ENCODE results near the gene SGCD.

The SGCD gene

DNA sequence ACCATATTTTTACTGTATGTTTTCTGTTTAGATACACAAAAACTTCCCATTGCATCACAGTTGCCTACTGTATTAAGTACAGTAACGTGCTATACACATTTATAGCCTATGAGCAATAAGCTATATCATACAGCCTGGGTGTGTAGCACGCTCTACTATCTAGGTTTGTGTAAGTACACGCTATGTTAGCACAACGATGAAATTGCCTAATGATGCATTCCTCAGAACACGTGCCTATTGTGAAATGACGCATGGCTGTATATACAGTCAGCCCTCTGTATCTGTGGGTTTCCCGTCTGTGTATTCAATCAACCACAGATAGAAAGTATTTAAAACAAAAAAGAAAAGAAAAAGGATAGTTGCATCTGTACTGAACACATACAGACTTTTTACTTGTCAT lies 64.2 kb downstream of the SGCD start:
- TF ChIP-seq CTBP1 (IDR thresholded peaks at IDR 0.05; ENCODE audit: borderline replicate concordance) (no peak), FOXM1 (IDR thresholded peaks at IDR 0.05; ENCODE audit: borderline replicate concordance) (no peak), HDGF (IDR thresholded peaks at IDR 0.05; ENCODE audit: borderline replicate concordance) (no peak), FOXA1 (IDR thresholded peaks at IDR 0.05) (no peak), BHLHE40 (IDR thresholded peaks at IDR 0.05; ENCODE audit: borderline replicate concordance) (no peak), NFRKB (IDR thresholded peaks at IDR 0.05) (no peak), FOXK2 (IDR thresholded peaks at IDR 0.05) (no peak), ARNT (IDR thresholded peaks at IDR 0.05) (no peak), ZNF384 (IDR thresholded peaks at IDR 0.05) (no peak), LEF1 (IDR thresholded peaks at IDR 0.05; ENCODE audit: borderline replicate concordance) (no peak), ELF4 (IDR thresholded peaks at IDR 0.05) (no peak), TARDBP (IDR thresholded peaks at IDR 0.05) (no peak), SUZ12 (IDR thresholded peaks at IDR 0.05) (no peak), SP1 (IDR thresholded peaks at IDR 0.05) (no peak), L3MBTL2 (conservative IDR thresholded peaks at IDR 0.05) (no peak)
- TF ChIP-seq, protein P1, sequence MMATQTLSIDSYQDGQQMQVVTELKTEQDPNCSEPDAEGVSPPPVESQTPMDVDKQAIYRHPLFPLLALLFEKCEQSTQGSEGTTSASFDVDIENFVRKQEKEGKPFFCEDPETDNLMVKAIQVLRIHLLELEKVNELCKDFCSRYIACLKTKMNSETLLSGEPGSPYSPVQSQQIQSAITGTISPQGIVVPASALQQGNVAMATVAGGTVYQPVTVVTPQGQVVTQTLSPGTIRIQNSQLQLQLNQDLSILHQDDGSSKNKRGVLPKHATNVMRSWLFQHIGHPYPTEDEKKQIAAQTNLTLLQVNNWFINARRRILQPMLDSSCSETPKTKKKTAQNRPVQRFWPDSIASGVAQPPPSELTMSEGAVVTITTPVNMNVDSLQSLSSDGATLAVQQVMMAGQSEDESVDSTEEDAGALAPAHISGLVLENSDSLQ (IDR thresholded peaks at IDR 0.05): no peak
- CTCF ChIA-PET: interaction anchor here (0.6 kb wide), 1 partner anchor 597 kb away, joined by 5 read pairs; no protein-coding TSS in a partner anchor
- DNase-seq (ENCODE audit: extremely low spot score): no peak
- POLR2A ChIA-PET: no interaction called here

GRCh38 chr5:156393980-156394379 lies 67.0 kb downstream of the SGCD start:
- DNase-seq (ENCODE audit: extremely low spot score): no peak
- CTCF ChIA-PET: no interaction called here
- POLR2A ChIA-PET: no interaction called here
- TF ChIP-seq TARDBP (IDR thresholded peaks at IDR 0.05) (no peak), LEF1 (IDR thresholded peaks at IDR 0.05; ENCODE audit: borderline replicate concordance) (no peak), L3MBTL2 (conservative IDR thresholded peaks at IDR 0.05) (no peak)

GRCh38 chr5:156394642-156395305 lies 67.8 kb downstream of the SGCD start:
- DNase-seq (ENCODE audit: extremely low spot score): no peak
- ChIA-PET CTCF (no interaction called here), POLR2A (no interaction called here)
- TF ChIP-seq SUZ12 (IDR thresholded peaks at IDR 0.05) (no peak), ZNF384 (IDR thresholded peaks at IDR 0.05) (no peak), ARNT (IDR thresholded peaks at IDR 0.05) (no peak), BHLHE40 (IDR thresholded peaks at IDR 0.05; ENCODE audit: borderline replicate concordance) (no peak), FOXM1 (IDR thresholded peaks at IDR 0.05; ENCODE audit: borderline replicate concordance) (no peak), HDGF (IDR thresholded peaks at IDR 0.05; ENCODE audit: borderline replicate concordance) (no peak), FOXA1 (IDR thresholded peaks at IDR 0.05) (no peak), NFRKB (IDR thresholded peaks at IDR 0.05) (no peak), ELF4 (IDR thresholded peaks at IDR 0.05) (no peak), L3MBTL2 (conservative IDR thresholded peaks at IDR 0.05) (no peak), FOXK2 (IDR thresholded peaks at IDR 0.05) (no peak), CTBP1 (IDR thresholded peaks at IDR 0.05; ENCODE audit: borderline replicate concordance) (no peak), SP1 (IDR thresholded peaks at IDR 0.05) (no peak), LEF1 (IDR thresholded peaks at IDR 0.05; ENCODE audit: borderline replicate concordance) (no peak), TARDBP (IDR thresholded peaks at IDR 0.05) (no peak)
- TF ChIP-seq, protein P1 (IDR thresholded peaks at IDR 0.05): no peak

DNA sequence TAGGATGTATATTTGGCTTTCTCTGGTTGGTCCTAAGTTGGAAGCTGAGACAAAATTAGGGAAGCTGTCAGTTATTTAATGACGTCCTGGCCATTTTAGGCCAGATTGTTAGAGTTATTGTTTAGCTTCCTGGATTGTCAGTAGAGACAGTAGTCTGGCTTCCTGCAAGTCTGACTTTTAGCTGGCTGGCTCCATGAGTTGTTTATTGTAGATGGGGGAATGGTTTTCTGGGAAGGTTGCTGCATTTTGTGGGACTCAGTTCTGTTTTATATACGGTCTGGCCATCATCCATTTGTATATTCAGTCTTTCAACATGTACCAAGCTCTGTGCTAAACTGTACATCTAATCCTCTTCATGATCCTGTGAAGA lies 68.3 kb downstream of the SGCD start:
- CTCF ChIA-PET: no interaction called here
- TF ChIP-seq LEF1 (IDR thresholded peaks at IDR 0.05; ENCODE audit: borderline replicate concordance): no peak
- no peak for TF ChIP-seq ZNF384 (IDR thresholded peaks at IDR 0.05)
- TF ChIP-seq HDGF (IDR thresholded peaks at IDR 0.05; ENCODE audit: borderline replicate concordance): no peak
- POLR2A ChIA-PET: no interaction called here
- DNase-seq (ENCODE audit: extremely low spot score): no peak

- no peak for DNase-seq (ENCODE audit: extremely low spot score)
- ChIA-PET CTCF (no interaction called here), POLR2A (no interaction called here)
- no peak for TF ChIP-seq LEF1 (IDR thresholded peaks at IDR 0.05; ENCODE audit: borderline replicate concordance)
- TF ChIP-seq FOXM1 (IDR thresholded peaks at IDR 0.05; ENCODE audit: borderline replicate concordance): no peak
- TF ChIP-seq BHLHE40 (IDR thresholded peaks at IDR 0.05; ENCODE audit: borderline replicate concordance): no peak
- TF ChIP-seq NFRKB (IDR thresholded peaks at IDR 0.05): no peak
- TF ChIP-seq FOXK2 (IDR thresholded peaks at IDR 0.05): no peak
- TF ChIP-seq ARNT (IDR thresholded peaks at IDR 0.05): no peak
- no peak for TF ChIP-seq SUZ12 (IDR thresholded peaks at IDR 0.05)
- no peak for TF ChIP-seq ZNF384 (IDR thresholded peaks at IDR 0.05)
- TF ChIP-seq HDGF (IDR thresholded peaks at IDR 0.05; ENCODE audit: borderline replicate concordance): no peak
- no peak for TF ChIP-seq FOXA1 (IDR thresholded peaks at IDR 0.05)
- no peak for TF ChIP-seq ELF4 (IDR thresholded peaks at IDR 0.05)
- no peak for TF ChIP-seq SP1 (IDR thresholded peaks at IDR 0.05)
Observed at GRCh38 chr5:156396063-156396829, 69.3 kb downstream of the SGCD start.

DNA sequence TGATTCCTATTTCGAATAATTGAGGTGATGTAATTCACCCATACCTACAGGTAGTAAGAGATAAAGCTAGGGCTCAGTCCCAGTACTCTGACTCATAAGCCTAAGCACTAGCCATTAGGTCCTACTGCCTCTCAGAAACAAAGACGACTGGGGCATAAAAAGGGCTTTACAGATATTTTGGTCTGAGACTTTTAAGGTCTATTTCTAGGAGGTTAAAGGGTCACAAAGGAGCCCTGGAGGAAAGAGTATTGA lies 69.8 kb downstream of the SGCD start:
- ChIA-PET POLR2A (no interaction called here), CTCF (no interaction called here)
- TF ChIP-seq FOXM1 (IDR thresholded peaks at IDR 0.05; ENCODE audit: borderline replicate concordance) (no peak), ELF4 (IDR thresholded peaks at IDR 0.05) (no peak), ZNF384 (IDR thresholded peaks at IDR 0.05) (no peak), HDGF (IDR thresholded peaks at IDR 0.05; ENCODE audit: borderline replicate concordance) (no peak), L3MBTL2 (conservative IDR thresholded peaks at IDR 0.05) (no peak), CTBP1 (IDR thresholded peaks at IDR 0.05; ENCODE audit: borderline replicate concordance) (no peak), SP1 (IDR thresholded peaks at IDR 0.05) (no peak), BHLHE40 (IDR thresholded peaks at IDR 0.05; ENCODE audit: borderline replicate concordance) (no peak), SUZ12 (IDR thresholded peaks at IDR 0.05) (no peak), TARDBP (IDR thresholded peaks at IDR 0.05) (no peak), ARNT (IDR thresholded peaks at IDR 0.05) (no peak), NFRKB (IDR thresholded peaks at IDR 0.05) (no peak), FOXK2 (IDR thresholded peaks at IDR 0.05) (no peak), LEF1 (IDR thresholded peaks at IDR 0.05; ENCODE audit: borderline replicate concordance) (no peak)
- TF ChIP-seq, protein P1 (IDR thresholded peaks at IDR 0.05): no peak
- DNase-seq (ENCODE audit: extremely low spot score): no peak

Data from HEK293T (cell line).